ENCODE data around the gene ACTN1. TPM values are rescaled to one million over a fixed set of nuclear protein-coding genes. Genes with fewer than 3 reads are reported as not detected.

The ACTN1 gene
- total RNA-seq, 1 donor from 2014 or later: 130 TPM

GRCh38 chr14:68905107-68905895 lies 73.8 kb downstream of the ACTN1 start:
- H3K27ac Mint-ChIP-seq (ENCODE audit: unreplicated experiment): no peak overlapping the region
- no peaks in the 10 kb centered on the region for H3K9me3 Mint-ChIP-seq (ENCODE audit: unreplicated experiment)
- H3K4me1 Mint-ChIP-seq (ENCODE audit: unreplicated experiment): peaks cover 12% of the 10 kb centered on the region
- H3K4me3 Mint-ChIP-seq (ENCODE audit: unreplicated experiment): peak overlapping the region; percentile 60
- TF ChIP-seq, protein P1, sequence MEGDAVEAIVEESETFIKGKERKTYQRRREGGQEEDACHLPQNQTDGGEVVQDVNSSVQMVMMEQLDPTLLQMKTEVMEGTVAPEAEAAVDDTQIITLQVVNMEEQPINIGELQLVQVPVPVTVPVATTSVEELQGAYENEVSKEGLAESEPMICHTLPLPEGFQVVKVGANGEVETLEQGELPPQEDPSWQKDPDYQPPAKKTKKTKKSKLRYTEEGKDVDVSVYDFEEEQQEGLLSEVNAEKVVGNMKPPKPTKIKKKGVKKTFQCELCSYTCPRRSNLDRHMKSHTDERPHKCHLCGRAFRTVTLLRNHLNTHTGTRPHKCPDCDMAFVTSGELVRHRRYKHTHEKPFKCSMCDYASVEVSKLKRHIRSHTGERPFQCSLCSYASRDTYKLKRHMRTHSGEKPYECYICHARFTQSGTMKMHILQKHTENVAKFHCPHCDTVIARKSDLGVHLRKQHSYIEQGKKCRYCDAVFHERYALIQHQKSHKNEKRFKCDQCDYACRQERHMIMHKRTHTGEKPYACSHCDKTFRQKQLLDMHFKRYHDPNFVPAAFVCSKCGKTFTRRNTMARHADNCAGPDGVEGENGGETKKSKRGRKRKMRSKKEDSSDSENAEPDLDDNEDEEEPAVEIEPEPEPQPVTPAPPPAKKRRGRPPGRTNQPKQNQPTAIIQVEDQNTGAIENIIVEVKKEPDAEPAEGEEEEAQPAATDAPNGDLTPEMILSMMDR (IDR thresholded peaks at IDR 0.05; ENCODE audit: unreplicated experiment): no peak
- H3K27me3 Mint-ChIP-seq (ENCODE audit: unreplicated experiment): peaks cover 6% of the 10 kb centered on the region
- DNase-seq (ENCODE audit: low spot score): no peak
- H3K36me3 Mint-ChIP-seq (ENCODE audit: low read depth, unreplicated experiment): peaks cover 50% of the 10 kb centered on the region

DNA sequence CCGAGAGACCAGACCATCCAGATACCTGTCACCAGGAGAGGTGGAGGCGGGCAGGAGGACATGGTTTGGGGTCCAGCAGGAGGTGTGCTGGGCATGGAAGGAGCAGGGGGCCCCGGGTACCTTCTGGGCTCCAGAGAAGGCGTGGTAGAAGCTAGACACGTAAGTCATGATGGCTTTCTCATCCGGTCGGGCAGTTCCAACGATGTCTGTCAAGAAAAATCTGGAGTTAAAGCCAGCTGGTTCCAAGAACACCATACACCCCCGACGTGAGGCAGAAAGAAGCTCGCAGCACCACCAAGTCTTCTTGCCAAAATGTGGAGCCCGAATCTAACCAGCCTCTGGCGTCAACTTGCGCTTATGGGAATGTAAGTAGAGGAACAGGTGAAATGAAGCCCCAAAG lies 76.7 kb downstream of the ACTN1 start:
- Mint-ChIP-seq H3K4me1 (ENCODE audit: unreplicated experiment) (peaks cover 17% of the 10 kb centered on the region), H3K27ac (ENCODE audit: unreplicated experiment) (no peak overlapping the region), H3K27me3 (ENCODE audit: unreplicated experiment) (peaks cover 9% of the 10 kb centered on the region), H3K9me3 (ENCODE audit: unreplicated experiment) (no peaks in the 10 kb centered on the region), H3K36me3 (ENCODE audit: low read depth, unreplicated experiment) (peaks cover 55% of the 10 kb centered on the region), H3K4me3 (ENCODE audit: unreplicated experiment) (no peak overlapping the region)
- DNase-seq (ENCODE audit: low spot score): no peak
- TF ChIP-seq, protein P1 (IDR thresholded peaks at IDR 0.05; ENCODE audit: unreplicated experiment): no peak

DNA sequence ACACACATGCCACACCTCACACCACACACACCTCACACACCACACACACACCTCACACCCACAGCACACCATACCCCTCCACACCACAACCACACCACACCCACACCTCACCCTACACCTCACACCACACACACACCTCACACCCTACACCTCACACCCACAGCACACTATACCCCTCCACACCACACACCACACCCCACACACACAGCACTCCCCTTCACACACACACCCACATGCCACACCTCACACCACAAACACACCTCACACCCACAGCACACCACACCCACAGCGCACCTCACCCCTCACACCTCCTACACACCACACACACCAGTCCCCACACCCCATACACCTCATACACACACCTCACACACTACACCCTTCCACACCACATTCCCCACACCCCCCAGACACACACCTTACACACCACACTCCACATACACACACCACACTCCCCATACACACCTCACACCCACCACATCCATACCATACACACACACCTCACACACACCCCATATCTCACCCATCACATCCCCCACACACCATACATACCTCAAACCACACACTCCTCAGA lies 80.0 kb downstream of the ACTN1 start:
- H3K27me3 Mint-ChIP-seq (ENCODE audit: unreplicated experiment): peaks cover 9% of the 10 kb centered on the region
- peak overlapping the region; percentile 29 for H3K4me3 Mint-ChIP-seq (ENCODE audit: unreplicated experiment)
- peaks cover 49% of the 10 kb centered on the region for H3K36me3 Mint-ChIP-seq (ENCODE audit: low read depth, unreplicated experiment)
- no peaks in the 10 kb centered on the region for H3K9me3 Mint-ChIP-seq (ENCODE audit: unreplicated experiment)
- TF ChIP-seq, protein P1 (IDR thresholded peaks at IDR 0.05; ENCODE audit: unreplicated experiment): no peak
- peak overlapping the region; percentile 45 for H3K27ac Mint-ChIP-seq (ENCODE audit: unreplicated experiment)
- DNase-seq (ENCODE audit: low spot score): no peak
- peaks cover 17% of the 10 kb centered on the region for H3K4me1 Mint-ChIP-seq (ENCODE audit: unreplicated experiment)

DNA sequence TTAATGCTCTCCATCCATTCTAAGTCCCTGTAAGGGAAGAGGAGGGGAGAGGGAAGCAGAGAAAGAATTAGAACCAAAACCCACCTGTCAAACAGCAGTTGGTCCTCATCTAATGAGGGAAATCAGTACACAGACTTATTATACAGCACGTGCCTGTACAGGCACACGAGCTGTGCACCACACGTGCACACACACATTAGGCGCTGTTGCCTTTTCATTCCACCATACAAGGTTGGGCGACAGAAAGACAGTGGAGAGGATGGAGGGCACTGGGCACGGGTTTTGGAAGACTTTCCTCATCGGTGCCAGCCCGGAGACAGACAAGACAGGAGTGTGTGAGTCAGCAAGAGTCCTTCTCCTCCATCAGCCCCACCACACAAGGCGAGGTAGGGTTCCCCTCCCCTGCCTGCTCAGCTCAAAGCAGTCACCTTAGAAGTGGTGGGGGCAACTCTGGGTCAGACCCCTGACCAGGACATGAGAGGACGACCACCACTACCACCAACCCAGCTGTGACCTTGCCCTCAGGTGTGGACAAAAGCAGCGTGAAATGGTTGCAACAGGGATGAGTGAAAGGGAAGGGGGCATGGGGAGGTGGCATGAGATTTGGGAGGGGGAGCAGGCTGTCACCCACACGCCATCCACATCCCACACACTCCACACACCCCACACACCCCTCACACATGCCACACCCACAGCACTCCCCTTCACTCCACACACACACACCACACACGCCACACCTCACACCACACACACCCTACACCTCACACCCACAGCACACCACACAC lies 80.7 kb downstream of the ACTN1 start:
- Mint-ChIP-seq H3K27me3 (ENCODE audit: unreplicated experiment) (peaks cover 9% of the 10 kb centered on the region), H3K36me3 (ENCODE audit: low read depth, unreplicated experiment) (peaks cover 48% of the 10 kb centered on the region), H3K27ac (ENCODE audit: unreplicated experiment) (no peak overlapping the region), H3K4me3 (ENCODE audit: unreplicated experiment) (no peak overlapping the region), H3K9me3 (ENCODE audit: unreplicated experiment) (no peaks in the 10 kb centered on the region), H3K4me1 (ENCODE audit: unreplicated experiment) (peaks cover 17% of the 10 kb centered on the region)
- DNase-seq (ENCODE audit: low spot score): no peak
- TF ChIP-seq, protein P1 (IDR thresholded peaks at IDR 0.05; ENCODE audit: unreplicated experiment): no peak
